Medulla oblongata (tissue), 1 donor: ENCODE measurements around the gene FOLR2.
"Not testable (repeated sequence)": the region's sequence is repeated elsewhere in the genome, so short reads cannot be mapped to it uniquely, and the experiment has no call there.

Source experiments
- DNase-seq: peaks from one replicate; pipeline ENCODE4 v3.0.0-alpha.2; 2015; ENCODE audit errors: extremely low spot score

Gene FOLR2

DNA sequence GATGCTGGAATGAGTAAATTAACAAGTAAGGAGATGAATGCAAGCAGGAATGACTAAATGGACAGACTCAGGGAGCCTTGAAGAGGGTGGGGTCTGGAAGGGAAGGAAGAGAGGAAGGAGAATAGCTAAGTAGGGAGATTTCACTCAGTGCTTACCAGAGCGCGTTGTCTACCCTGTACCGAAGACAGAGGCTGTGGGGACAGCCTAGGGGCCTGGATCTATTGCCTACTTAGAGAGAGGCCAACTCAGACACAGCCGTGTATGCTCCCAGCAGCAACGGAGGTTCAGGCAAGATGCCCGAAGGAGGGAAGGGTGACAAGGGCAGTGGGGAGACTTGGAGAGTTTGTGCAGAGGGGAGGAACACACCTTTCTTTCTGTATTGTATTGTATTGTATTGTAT is at the start of gene FOLR2:
FOLR2 (plus strand) TSS at position 157 of the 400 bp plus-strand sequence. CDS start 1,791 bp downstream, outside the sequence.
- DNase-seq = no peak

- DNase-seq = not testable (repeated sequence)
Observed at GRCh38 chr11:72169046-72169555, 47.5 kb upstream of the FOLR2 start.

GRCh38 chr11:72169754-72170153 is 46.8 kb upstream of the FOLR2 start:
- peak; percentile 53 for DNase-seq

DNA sequence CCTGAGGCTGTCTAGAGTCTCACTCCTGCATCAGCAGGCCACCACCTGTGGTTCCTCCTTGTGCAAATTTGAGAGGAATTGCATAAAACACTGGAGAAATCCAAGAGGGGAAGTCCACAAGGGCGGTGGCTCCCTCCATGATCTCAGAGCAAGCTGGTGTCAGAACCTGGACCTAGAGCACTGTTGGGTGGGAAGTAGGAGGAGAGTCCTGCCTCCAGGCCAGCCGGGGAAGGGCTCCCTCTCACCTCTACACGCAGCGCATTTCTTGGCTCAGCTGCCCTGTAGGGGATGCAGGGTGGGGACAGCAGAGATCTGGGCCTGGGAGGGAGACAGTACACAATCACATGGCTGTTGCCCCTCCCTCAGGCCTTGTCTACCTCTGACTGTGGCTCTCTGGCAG is 44.6 kb upstream of the FOLR2 start:
- not testable (repeated sequence) for DNase-seq

GRCh38 chr11:72173291-72173690 is 43.3 kb upstream of the FOLR2 start:
- DNase-seq = no peak

GRCh38 chr11:72174302-72175070 is 42.1 kb upstream of the FOLR2 start:
- no peak for DNase-seq

GRCh38 chr11:72177656-72178055 is 38.9 kb upstream of the FOLR2 start:
- DNase-seq = no peak

DNA sequence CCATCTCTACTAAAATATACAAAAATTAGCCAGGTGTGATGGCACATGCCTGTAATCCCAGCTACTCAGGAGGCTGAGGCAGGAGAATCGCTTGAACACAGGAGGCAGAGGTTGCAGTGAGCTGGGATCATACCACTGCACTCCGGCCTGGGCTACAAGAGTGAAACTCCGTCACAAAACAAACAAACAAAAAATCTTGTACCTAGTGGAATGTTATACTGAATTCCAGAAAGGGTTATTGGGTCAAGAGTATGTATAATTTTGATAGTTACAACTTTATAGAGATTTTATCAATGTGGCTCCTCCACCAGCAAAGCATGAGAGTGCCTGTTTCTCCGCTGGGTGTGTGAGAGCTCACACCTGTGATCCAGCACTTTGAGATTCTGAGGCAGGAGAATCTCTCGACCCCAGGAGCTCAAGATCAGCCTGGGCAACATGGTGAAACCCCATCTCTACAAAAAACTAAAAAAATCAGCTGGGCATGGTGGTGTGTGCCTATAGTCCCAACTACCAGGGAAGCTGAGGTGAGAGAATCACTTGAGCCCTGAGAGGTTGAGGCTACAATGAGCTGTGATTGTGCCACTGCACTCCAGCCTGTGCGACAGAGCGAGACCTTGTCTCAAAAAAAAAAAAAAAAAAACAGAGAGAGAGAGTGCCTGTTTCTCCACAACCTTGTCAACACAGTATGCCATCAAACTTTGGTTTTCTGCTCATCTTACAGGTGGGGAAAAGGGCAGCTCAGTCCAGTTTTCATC is 37.4 kb upstream of the FOLR2 start:
- no peak for DNase-seq

DNA sequence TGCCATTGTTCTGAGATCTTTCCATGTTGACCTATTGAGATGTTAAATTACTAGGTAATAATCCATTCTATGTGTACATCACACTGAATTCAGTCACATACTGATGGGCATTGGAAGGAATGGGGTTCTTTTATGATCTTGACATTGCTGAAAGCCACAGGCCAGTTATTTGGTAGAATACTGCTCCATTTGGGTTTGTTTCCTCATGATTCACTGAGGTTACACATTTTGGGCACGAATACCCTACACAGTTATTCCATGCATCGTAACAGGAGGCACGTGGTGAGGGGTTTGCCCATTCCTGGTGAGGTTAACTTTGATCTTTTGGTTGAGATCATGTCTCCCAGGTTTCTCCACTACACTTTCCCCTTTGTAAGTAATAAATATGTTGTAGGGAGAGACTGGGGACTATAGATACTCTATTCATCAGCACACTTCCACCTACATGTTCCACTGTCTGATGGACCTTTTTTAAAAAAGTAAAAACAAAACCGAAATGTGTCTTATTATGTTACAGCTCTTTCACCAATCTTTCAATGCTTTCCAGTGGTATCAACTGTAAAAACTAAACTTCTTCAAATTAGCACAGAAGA is 36.7 kb upstream of the FOLR2 start:
- no peak for DNase-seq

- DNase-seq = not testable (repeated sequence)
Observed at GRCh38 chr11:72180892-72181552, 35.6 kb upstream of the FOLR2 start.

DNA sequence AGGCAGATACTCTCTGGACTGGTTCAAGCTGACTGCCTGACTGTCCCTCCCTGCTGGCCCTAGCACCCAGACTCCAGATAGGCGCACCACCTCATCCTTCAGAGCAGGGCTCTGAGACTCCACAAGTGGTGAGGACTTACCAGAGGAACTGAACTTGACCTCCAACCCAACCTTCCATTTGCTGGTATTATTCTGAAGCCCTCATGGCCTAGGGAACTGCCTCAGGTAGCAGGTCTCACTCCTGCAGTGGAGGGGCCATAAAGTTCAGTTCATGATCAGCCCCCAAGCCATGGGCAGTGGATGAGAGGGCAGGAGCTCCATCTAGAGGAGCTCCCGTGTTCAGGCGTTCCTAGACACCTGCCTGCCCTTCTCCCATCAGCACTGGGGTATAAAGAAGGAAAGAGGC is 35.0 kb upstream of the FOLR2 start:
- not testable (repeated sequence) for DNase-seq

DNA sequence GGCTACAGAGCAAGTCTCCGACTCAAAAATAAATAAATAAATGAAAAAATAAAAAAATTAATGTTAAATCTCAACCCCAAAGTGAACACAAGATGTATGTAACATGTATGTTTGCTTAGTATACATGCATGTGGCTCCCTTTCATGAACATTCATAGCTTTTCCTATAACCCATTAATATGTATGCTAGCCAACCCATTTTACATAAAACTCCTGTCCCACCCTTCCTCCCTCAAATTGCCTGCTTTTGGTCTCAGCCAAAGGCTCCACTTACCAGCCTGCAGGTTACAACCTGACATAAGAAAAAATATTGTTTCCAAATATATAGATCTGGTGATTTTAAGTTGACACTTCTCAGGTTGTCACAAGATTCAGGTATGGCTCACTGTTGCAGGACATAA is 28.3 kb upstream of the FOLR2 start:
- DNase-seq = no peak

- DNase-seq = peak; percentile 64
Observed at GRCh38 chr11:72189455-72190250, 26.9 kb upstream of the FOLR2 start.

DNA sequence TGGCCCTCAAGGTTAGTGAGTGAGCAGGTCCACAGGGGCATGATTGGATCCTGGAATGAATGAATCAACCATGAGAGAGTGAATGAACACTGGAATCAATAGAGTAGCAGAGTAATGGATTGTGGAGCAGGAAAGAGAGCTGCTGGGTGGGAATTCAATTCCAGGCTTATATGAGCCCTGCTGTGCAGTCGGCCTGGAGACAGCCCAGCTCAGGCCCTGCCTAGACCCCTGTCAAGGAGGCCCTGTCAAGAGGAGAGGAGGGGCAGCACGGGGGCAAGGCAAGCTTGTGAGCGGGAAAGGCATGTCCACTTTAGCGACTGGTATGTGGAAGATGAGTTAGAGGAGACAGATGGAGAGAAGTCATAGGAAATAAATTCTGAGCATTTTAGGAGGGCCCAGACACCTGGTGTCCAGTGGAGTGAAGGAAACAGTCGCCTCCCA is 25.9 kb upstream of the FOLR2 start:
- no peak for DNase-seq

DNA sequence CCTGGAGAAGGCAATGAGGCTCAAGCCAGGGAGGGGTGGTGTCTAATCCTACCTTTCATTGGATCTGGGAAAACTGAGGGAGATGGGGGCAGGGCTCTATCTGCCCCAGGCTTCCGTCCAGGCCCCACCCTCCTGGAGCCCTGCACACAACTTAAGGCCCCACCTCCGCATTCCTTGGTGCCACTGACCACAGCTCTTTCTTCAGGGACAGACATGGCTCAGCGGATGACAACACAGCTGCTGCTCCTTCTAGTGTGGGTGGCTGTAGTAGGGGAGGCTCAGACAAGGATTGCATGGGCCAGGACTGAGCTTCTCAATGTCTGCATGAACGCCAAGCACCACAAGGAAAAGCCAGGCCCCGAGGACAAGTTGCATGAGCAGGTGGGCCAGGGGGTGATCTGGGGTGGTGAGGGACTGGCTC is 24.6 kb upstream of the FOLR2 start, which contains the start of gene FOLR1:
FOLR1 (plus strand) TSS at position 180 of the 421 bp plus-strand sequence; CDS start at position 214, 34 bp downstream.
- DNase-seq = no peak

DNA sequence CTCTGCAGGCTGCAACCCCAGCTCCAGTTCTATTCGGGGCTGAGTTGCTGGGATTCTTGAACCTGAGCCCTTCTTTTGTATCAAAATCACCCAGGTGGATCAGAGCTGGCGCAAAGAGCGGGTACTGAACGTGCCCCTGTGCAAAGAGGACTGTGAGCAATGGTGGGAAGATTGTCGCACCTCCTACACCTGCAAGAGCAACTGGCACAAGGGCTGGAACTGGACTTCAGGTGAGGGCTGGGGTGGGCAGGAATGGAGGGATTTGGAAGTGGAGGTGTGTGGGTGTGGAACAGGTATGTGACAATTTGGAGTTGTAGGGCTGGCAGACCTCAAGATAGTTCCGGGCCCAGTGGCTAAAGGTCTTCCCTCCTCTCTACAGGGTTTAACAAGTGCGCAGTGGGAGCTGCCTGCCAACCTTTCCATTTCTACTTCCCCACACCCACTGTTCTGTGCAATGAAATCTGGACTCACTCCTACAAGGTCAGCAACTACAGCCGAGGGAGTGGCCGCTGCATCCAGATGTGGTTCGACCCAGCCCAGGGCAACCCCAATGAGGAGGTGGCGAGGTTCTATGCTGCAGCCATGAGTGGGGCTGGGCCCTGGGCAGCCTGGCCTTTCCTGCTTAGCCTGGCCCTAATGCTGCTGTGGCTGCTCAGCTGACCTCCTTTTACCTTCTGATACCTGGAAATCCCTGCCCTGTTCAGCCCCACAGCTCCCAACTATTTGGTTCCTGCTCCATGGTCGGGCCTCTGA is 20.9 kb upstream of the FOLR2 start:
- DNase-seq = no peak

GRCh38 chr11:72201445-72201844 is 15.1 kb upstream of the FOLR2 start:
- DNase-seq = not testable (repeated sequence)

DNA sequence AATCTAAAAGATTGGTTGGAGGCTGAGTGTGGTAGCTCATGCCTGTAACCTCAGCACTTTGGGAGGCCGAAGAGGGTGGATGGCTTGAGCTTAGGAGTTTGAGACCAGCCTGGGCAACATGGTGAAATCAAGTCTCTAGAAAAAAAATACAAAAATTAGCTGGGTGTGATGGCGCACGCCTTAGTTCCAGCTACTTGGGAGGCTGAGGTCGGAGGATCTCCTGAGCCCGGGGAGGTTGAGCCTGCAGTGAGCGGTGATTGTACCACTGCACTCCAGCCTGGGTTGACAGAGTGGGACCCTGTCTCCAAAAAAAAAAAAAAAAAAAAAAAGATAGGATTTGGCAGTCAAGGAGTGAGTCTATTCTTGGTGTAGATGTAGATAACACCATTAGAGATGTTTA is 14.0 kb upstream of the FOLR2 start:
- DNase-seq = no peak

- no peak for DNase-seq
Observed at GRCh38 chr11:72203163-72203562, 13.4 kb upstream of the FOLR2 start.

GRCh38 chr11:72204886-72205285 is 11.7 kb upstream of the FOLR2 start:
- no peak for DNase-seq
